RPMI8226 (cell line): ENCODE results near the gene KRTAP5-8.
"Not testable (repeated sequence)": the region's sequence is repeated elsewhere in the genome, so short reads cannot be mapped to it uniquely, and the experiment has no call there.

ENCODE experiments used
- DNase-seq: peaks from one replicate; pipeline ENCODE4 v3.0.0-alpha.2; 2015

The KRTAP5-8 gene

GRCh38 chr11:71575723-71576424, 38.0 kb downstream of the KRTAP5-8 start:
- no peak for DNase-seq

- DNase-seq: not testable (repeated sequence)
Measured at GRCh38 chr11:71576688-71577465, 39.1 kb downstream of the KRTAP5-8 start.

GRCh38 chr11:71577469-71578004, 39.7 kb downstream of the KRTAP5-8 start:
- no peak for DNase-seq

- not testable (repeated sequence) for DNase-seq
Measured at GRCh38 chr11:71579513-71579912, 41.7 kb downstream of the KRTAP5-8 start.

GRCh38 chr11:71580057-71581003, 42.5 kb downstream of the KRTAP5-8 start:
- peak; percentile 72 for DNase-seq

- DNase-seq: no peak
Measured at GRCh38 chr11:71581826-71582225, 44.0 kb downstream of the KRTAP5-8 start.

GRCh38 chr11:71582309-71582895, 44.6 kb downstream of the KRTAP5-8 start, which contains the start of gene KRTAP5-11:
TSS of gene KRTAP5-11 (minus strand) at chr11:71582875. CDS start at chr11:71582837, 38 bp downstream.
- DNase-seq: no peak

GRCh38 chr11:71582969-71583368, 45.1 kb downstream of the KRTAP5-8 start:
- not testable (repeated sequence) for DNase-seq

- DNase-seq: not testable (repeated sequence)
Measured at GRCh38 chr11:71585673-71586072, 47.8 kb downstream of the KRTAP5-8 start.

GRCh38 chr11:71588314-71588713, 50.5 kb downstream of the KRTAP5-8 start:
- not testable (repeated sequence) for DNase-seq
